Lung (tissue), 12 donors: Measurements from ENCODE around the gene SYNPO2. TPM values are rescaled to one million over a fixed set of nuclear protein-coding genes. Genes with fewer than 3 reads are reported as not detected.

Experiments
- ATAC-seq: fragments of 200-7000 bp; cut with Tn5 transposase; one replicate; pipeline ENCODE4 v1.9.1; 2020; ENCODE audit warnings: moderate number of reproducible peaks; ENCODE audit not compliant: insufficient read depth, low FRiP score
- DNase-seq, 3 donors: peaks; one replicate each; pipeline ENCODE4 v3.0.0-alpha.2; 2013 to 2017
- H3K27ac ChIP-seq, 2 donors: one replicate each; pipeline ENCODE4 v1.5.1; 2013; ENCODE audit warnings: mild to moderate bottlenecking in 2 of 2, moderate library complexity in 2 of 2, control low read depth in 1 of 2, inconsistent platforms in 1 of 2, low read depth in 1 of 2, low read length in 1 of 2
- H3K27me3 ChIP-seq, 3 donors: one replicate each; pipeline ENCODE4 v1.5.1; 2013; ENCODE audit warnings: low read length in 2 of 3; ENCODE audit not compliant: control insufficient read depth in 3 of 3, insufficient read depth in 3 of 3
- H3K36me3 ChIP-seq, 4 donors: one replicate each; pipeline ENCODE4 v1.5.1; 2013; ENCODE audit warnings: low read length in 4 of 4, mild to moderate bottlenecking in 1 of 4, moderate library complexity in 1 of 4; ENCODE audit not compliant: control insufficient read depth in 4 of 4, insufficient read depth in 4 of 4
- H3K4me1 ChIP-seq, 5 donors: one replicate each; pipeline ENCODE4 v1.5.1; 2013; ENCODE audit warnings: low read length in 5 of 5, mild to moderate bottlenecking in 2 of 5, moderate library complexity in 1 of 5; ENCODE audit not compliant: control insufficient read depth in 5 of 5, insufficient read depth in 5 of 5
- H3K4me3 ChIP-seq: one replicate; pipeline ENCODE4 v1.5.1; 2013; ENCODE audit warnings: mild to moderate bottlenecking, control low read depth, moderate library complexity
- H3K9ac ChIP-seq, 2 donors: one replicate each; pipeline ENCODE4 v1.5.1; 2013; ENCODE audit warnings: low read length in 2 of 2, control low read depth in 1 of 2; ENCODE audit not compliant: insufficient read depth in 1 of 2
- H3K9me3 ChIP-seq, 4 donors: one replicate each; pipeline ENCODE4 v1.5.1; 2013; ENCODE audit warnings: low read length in 3 of 4, mild to moderate bottlenecking in 1 of 4, moderate library complexity in 1 of 4; ENCODE audit not compliant: control insufficient read depth in 4 of 4, insufficient read depth in 3 of 4
- WGBS, 2 donors: extraction: QIAGEN DNeasy Blood & Tissue Kit; methylation state at CpG; one replicate each; pipeline ENCODE4 v1.1.7; 2013; 5-methylcytosine and 5-hydroxymethylcytosine counted together
- polyA plus RNA-seq, 2 donors: library from polyadenylated mRNA; stranded (reverse); fragments of 200-250 nt; gene quantifications; one replicate each; pipeline ENCODE4 v1.2.1, GENCODE V29; 2013
- total RNA-seq, 2 donors: library from RNA; depleted of rRNA in 1 of 2; stranded (reverse); fragments of >200 nt in 1 of 2; gene quantifications; one replicate each; pipeline ENCODE4 v1.2.1, GENCODE V29; 2014 to 2021
- TF ChIP-seq, protein P1 (sequence below): IDR thresholded peaks from 2 replicates; pipeline ENCODE4 v1.5.1; 2012; ENCODE audit warnings: mild to moderate bottlenecking; ENCODE audit errors: control extremely low read depth, extremely low read depth
- donor health status: control.
- donor health status: control.
- donor health status: Bipolar disorder and iron deficiency.
- donor health status: healthy.
- donor health status: DM: yes; HTN: yes; CAD: no.

The SYNPO2 gene
- total and polyA plus RNA-seq, 4 donors: 3.5 to 27.6 (median 10.1) TPM

GRCh38 chr4:118883861-118884260 is 4.8 kb upstream of the SYNPO2 start:
- H3K36me3 ChIP-seq: no peaks in the 10 kb centered on the region
- no peak overlapping the region for H3K27ac ChIP-seq
- H3K27me3 ChIP-seq: peaks cover 0 to 11% (median 0%) of the 10 kb centered on the region in 3 donors
- DNase-seq (no peak), ATAC-seq (no peak)
- H3K9ac ChIP-seq: no peak overlapping the region
- TF ChIP-seq, protein P1, sequence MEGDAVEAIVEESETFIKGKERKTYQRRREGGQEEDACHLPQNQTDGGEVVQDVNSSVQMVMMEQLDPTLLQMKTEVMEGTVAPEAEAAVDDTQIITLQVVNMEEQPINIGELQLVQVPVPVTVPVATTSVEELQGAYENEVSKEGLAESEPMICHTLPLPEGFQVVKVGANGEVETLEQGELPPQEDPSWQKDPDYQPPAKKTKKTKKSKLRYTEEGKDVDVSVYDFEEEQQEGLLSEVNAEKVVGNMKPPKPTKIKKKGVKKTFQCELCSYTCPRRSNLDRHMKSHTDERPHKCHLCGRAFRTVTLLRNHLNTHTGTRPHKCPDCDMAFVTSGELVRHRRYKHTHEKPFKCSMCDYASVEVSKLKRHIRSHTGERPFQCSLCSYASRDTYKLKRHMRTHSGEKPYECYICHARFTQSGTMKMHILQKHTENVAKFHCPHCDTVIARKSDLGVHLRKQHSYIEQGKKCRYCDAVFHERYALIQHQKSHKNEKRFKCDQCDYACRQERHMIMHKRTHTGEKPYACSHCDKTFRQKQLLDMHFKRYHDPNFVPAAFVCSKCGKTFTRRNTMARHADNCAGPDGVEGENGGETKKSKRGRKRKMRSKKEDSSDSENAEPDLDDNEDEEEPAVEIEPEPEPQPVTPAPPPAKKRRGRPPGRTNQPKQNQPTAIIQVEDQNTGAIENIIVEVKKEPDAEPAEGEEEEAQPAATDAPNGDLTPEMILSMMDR: no peak
- peaks cover 0 to 7% (median 0%) of the 10 kb centered on the region in 5 donors for H3K4me1 ChIP-seq
- H3K4me3 ChIP-seq: no peak overlapping the region
- H3K9me3 ChIP-seq: no peaks in the 10 kb centered on the region
- WGBS, 2 donors: 68 to 73% methylated on average over 1 of the region's 1 CpG

GRCh38 chr4:118884716-118885115 is 3.9 kb upstream of the SYNPO2 start:
- no peak for DNase-seq
- no peak overlapping the region for H3K27ac ChIP-seq
- peaks cover 0 to 15% (median 0%) of the 10 kb centered on the region in 5 donors for H3K4me1 ChIP-seq
- no peaks in the 10 kb centered on the region for H3K36me3 ChIP-seq
- ATAC-seq: no peak
- TF ChIP-seq, protein P1: no peak
- peaks cover 0 to 11% (median 0%) of the 10 kb centered on the region in 3 donors for H3K27me3 ChIP-seq
- no peak overlapping the region for H3K4me3 ChIP-seq
- H3K9me3 ChIP-seq: no peaks in the 10 kb centered on the region
- H3K9ac ChIP-seq: no peak overlapping the region
- 88 to 91% methylated on average over 3 of the region's 3 CpGs for WGBS, 2 donors

GRCh38 chr4:118889312-118889691 is 648 bp downstream of the SYNPO2 start:
- Histone ChIP-seq H3K36me3 (no peaks in the 10 kb centered on the region), H3K9me3 (no peaks in the 10 kb centered on the region), H3K9ac (no peak overlapping the region), H3K4me1 (peaks cover 0 to 17% (median 0%) of the 10 kb centered on the region in 5 donors), H3K4me3 (no peak overlapping the region), H3K27me3 (peaks cover 0 to 11% (median 0%) of the 10 kb centered on the region in 3 donors), H3K27ac (peak overlapping the region in 1 of 2 donors; percentile 88)
- TF ChIP-seq, protein P1: no peak
- ATAC-seq (no peak), DNase-seq (peak in 2 of 3 donors; percentile 55 to 61)
- WGBS, 2 donors: 51 to 73% methylated on average over 4 of the region's 4 CpGs

DNA sequence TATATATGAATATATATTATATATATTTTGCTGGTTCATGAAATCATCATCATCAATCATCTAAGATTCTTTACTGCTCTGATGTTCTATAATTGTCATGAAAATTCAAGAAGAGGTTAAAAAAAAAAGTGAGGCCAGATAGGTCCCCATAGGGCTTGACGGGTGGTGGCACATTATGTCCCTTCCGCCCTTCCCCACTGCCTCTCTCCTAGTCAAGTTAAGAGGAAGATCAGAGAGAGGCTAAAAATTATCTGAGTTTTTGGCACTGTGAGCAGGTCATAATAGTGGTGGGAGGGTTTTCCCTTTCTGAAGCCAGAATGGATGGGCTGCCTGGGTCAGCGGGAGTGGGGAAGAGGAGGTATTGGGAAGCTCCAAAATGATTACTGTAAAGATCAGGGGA is 5.4 kb downstream of the SYNPO2 start:
- Histone ChIP-seq H3K9ac (no peak overlapping the region), H3K27me3 (no peaks in the 10 kb centered on the region), H3K27ac (peak overlapping the region in 1 of 2 donors; percentile 77), H3K4me1 (peaks cover 0 to 9% (median 0%) of the 10 kb centered on the region in 5 donors), H3K4me3 (no peak overlapping the region), H3K36me3 (no peaks in the 10 kb centered on the region), H3K9me3 (no peaks in the 10 kb centered on the region)
- ATAC-seq (no peak), DNase-seq (no peak)
- TF ChIP-seq, protein P1: no peak
- 91 to 96% methylated on average over 3 of the region's 3 CpGs for WGBS, 2 donors
